Neutrophil (primary cell): Measurements from ENCODE around the gene ITFG1.
"Not testable (repeated sequence)": the region's sequence is repeated elsewhere in the genome, so short reads cannot be mapped to it uniquely, and the experiment has no call there.

Experiments used
- H3K27ac ChIP-seq: fragments of 200-600 bp; sonication (generic); 2 replicates; pipeline ENCODE4 v1.5.1; 2016; ENCODE audit warnings: mild to moderate bottlenecking, moderate library complexity
- H3K27me3 ChIP-seq: fragments of 200-600 bp; sonication (generic); 2 replicates; pipeline ENCODE4 v1.6.0; 2016; ENCODE audit warnings: mild to moderate bottlenecking
- H3K36me3 ChIP-seq: fragments of 200-600 bp; sonication (generic); 2 replicates; pipeline ENCODE4 v1.5.1; 2017
- H3K4me1 ChIP-seq, 2 experiments: fragments of 200-600 bp in 1 of 2; sonication (generic) in 1 of 2; 1 replicate in 1 of 2; 2 replicates in 1 of 2; pipeline versions ENCODE4 v1.5.1 to v1.6.1; 2013 to 2016; ENCODE audit warnings: low read depth in 1 of 2, low read length in 1 of 2, mild to moderate bottlenecking in 1 of 2, moderate library complexity in 1 of 2; ENCODE audit not compliant: control insufficient read depth in 1 of 2, insufficient read depth in 1 of 2
- H3K4me3 ChIP-seq, 2 experiments: fragments of 200-600 bp in 1 of 2; sonication (generic) in 1 of 2; 1 replicate in 1 of 2; 2 replicates in 1 of 2; pipeline ENCODE4 v1.5.1; 2013 to 2016; ENCODE audit warnings: low read depth in 1 of 2, low read length in 1 of 2, mild to moderate bottlenecking in 1 of 2, moderate library complexity in 1 of 2
- H3K9me3 ChIP-seq: fragments of 200-600 bp; sonication (generic); 2 replicates; pipeline ENCODE4 v1.5.1; 2016
- CTCF ChIP-seq: fragments of 200-600 bp; sonication (generic); IDR thresholded peaks from 2 replicates; pipeline ENCODE4 v1.5.1; 2016; ENCODE audit warnings: antibody characterized with exemption

The ITFG1 gene

GRCh38 chr16:47480410-47480809 lies 19.5 kb upstream of the ITFG1 start:
- H3K27me3 ChIP-seq, result no peaks in the 10 kb centered on the region
- H3K4me1 ChIP-seq, result no peaks in the 10 kb centered on the region
- no peak for TF ChIP-seq CTCF
- H3K4me3 ChIP-seq, result no peak overlapping the region
- H3K9me3 ChIP-seq, result no peaks in the 10 kb centered on the region
- no peak overlapping the region for H3K27ac ChIP-seq
- H3K36me3 ChIP-seq, result no peaks in the 10 kb centered on the region

DNA sequence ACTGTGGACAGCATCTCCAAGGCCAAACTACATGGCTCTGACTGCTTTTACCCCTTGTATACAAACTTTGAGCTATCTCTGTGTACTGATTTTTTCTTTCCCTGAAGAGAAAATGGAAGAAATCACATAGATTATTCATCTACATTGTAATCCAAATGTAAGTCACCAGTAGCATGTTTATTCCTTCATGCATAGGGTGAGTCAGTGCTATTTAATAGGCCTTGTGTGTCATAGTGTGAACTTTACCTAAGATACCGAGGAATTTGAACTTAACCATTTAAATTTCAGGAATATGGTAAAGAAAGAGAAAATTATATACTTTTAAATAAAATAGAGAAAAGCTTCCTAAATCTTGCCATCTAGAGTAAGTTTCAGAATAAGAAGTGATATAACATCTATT lies 16.8 kb upstream of the ITFG1 start:
- Histone ChIP-seq H3K9me3 (no peaks in the 10 kb centered on the region), H3K36me3 (no peaks in the 10 kb centered on the region), H3K4me1 (no peaks in the 10 kb centered on the region), H3K27me3 (no peaks in the 10 kb centered on the region), H3K4me3 (no peak overlapping the region), H3K27ac (no peak overlapping the region)
- TF ChIP-seq CTCF, result no peak

DNA sequence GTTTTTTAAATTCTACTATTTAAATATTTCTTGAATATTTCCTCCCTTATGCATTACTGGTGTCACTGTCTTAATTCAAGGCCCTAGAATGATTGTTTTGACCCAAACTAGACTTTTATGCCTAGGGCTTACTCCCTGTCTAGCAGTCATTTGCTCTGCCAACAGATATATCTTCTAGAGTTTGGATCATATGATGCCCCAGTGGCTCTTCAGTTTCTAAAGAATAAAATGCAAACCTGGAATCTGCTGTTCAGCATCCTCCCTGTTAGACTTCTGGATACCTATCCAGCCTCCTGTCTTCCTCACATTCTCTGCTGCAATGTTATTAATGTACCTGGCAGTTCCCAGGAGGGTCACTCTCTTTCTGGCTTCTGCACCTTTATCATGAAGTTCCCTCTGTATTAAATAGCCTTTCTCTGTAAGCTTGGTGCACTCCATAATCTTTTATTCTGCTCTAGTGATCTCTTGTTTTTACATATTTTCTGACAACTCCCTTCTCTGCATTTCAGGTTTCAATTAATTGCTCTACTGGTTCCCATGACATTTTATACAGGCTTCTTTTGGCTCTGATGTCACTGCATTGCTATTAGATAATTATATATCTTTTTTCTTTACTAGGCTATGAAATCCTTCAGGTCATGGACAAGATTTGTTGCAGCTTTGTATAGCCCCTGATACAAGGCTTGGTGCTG lies 15.9 kb upstream of the ITFG1 start:
- no peak overlapping the region for H3K27ac ChIP-seq
- H3K36me3 ChIP-seq, result no peaks in the 10 kb centered on the region
- TF ChIP-seq CTCF, result no peak
- H3K4me1 ChIP-seq, result no peaks in the 10 kb centered on the region
- no peaks in the 10 kb centered on the region for H3K9me3 ChIP-seq
- no peaks in the 10 kb centered on the region for H3K27me3 ChIP-seq
- H3K4me3 ChIP-seq, result no peak overlapping the region

DNA sequence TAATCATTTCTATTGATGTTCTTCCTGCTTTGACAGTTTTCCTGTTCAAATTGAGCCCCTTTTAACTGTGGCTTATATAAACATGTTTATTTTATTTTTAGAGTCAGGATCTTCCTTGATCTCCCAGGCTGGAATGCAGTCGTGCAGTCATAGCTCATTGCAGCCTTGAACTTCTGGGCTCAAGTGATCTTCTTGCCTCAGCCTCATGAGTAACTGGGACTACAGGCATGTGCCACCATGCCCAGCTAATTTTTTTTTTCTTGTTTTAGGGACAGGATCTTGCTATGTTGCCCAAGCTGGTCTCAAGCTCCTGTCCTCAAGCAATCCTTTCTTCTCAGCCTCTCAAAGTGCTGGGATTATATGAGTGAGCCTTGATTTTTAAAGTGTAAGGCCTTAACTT lies 14.9 kb upstream of the ITFG1 start:
- Histone ChIP-seq H3K27ac (no peak overlapping the region), H3K4me1 (no peaks in the 10 kb centered on the region), H3K9me3 (no peaks in the 10 kb centered on the region), H3K4me3 (no peak overlapping the region), H3K27me3 (no peaks in the 10 kb centered on the region), H3K36me3 (no peaks in the 10 kb centered on the region)
- no peak for TF ChIP-seq CTCF

DNA sequence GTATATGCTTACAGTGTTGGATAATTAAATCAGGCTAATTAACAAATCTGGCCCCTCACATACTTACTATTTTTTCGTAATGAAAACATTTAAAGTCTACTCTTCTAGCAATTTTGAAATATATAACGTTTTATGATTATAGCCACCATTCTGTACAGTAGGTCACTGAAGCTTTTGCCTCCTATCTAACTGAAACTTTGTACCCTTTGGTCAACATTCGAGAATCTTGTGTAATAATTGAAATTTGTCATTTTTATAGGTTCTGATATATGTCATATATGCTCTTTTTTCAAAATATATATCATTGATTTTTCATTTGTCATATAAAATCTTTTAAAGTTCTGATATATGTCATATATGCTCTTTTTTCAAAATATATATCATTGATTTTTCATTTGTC lies 12.9 kb upstream of the ITFG1 start:
- Histone ChIP-seq H3K4me1 (no peaks in the 10 kb centered on the region), H3K36me3 (no peaks in the 10 kb centered on the region), H3K27me3 (no peaks in the 10 kb centered on the region), H3K4me3 (no peak overlapping the region), H3K9me3 (no peaks in the 10 kb centered on the region), H3K27ac (no peak overlapping the region)
- no peak for TF ChIP-seq CTCF

- H3K27me3 ChIP-seq, H3K4me1 ChIP-seq, H3K4me3 ChIP-seq, H3K27ac ChIP-seq, H3K9me3 ChIP-seq, H3K36me3 ChIP-seq: not testable (repeated sequence)
Observed at GRCh38 chr16:47473004-47473403, 12.1 kb upstream of the ITFG1 start.
